ENCODE measurements around the gene CEP135.

The CEP135 gene

GRCh38 chr4:56080384-56080783 lies 131.6 kb downstream of the CEP135 start:
- no peak for DNase-seq (ENCODE audit: low read depth)

GRCh38 chr4:56082829-56083228 lies 134.1 kb downstream of the CEP135 start:
- no peak for DNase-seq (ENCODE audit: low read depth)
